Measurements from ENCODE around the gene TENM4. TPM values are rescaled to one million over a fixed set of nuclear protein-coding genes. Genes with fewer than 3 reads are reported as not detected.

TENM4 gene
- total and polyA plus RNA-seq, 4 donors: 0.02 to 0.33 (median 0.14) TPM

- Histone ChIP-seq H3K27me3 (ENCODE audit: control insufficient read depth in 4 of 4, insufficient read depth in 4 of 4, low read length in 3 of 4) (no peaks in the 10 kb centered on the region), H3K9me3 (ENCODE audit: control insufficient read depth in 4 of 4, low read length in 3 of 4) (no peaks in the 10 kb centered on the region), H3K36me3 (ENCODE audit: control insufficient read depth in 4 of 4, insufficient read depth in 3 of 4, low read depth in 1 of 4, low read length in 3 of 4) (no peaks in the 10 kb centered on the region), H3K9ac (ENCODE audit: low read depth in 1 of 2, low read length in 2 of 2) (no peak overlapping the region), H3K27ac (ENCODE audit: low read depth in 1 of 2, low read length in 2 of 2) (no peak overlapping the region), H3K4me3 (ENCODE audit: low read depth in 1 of 3, low read length in 3 of 3) (no peak overlapping the region), H3K4me1 (ENCODE audit: control insufficient read depth in 4 of 4, insufficient read depth in 4 of 4, low read length in 3 of 4) (no peaks in the 10 kb centered on the region)
- 71% methylated on average over 8 of the region's 8 CpGs for WGBS
- no peak for DNase-seq (ENCODE audit: low spot score)
- no peak for TF ChIP-seq FOXA2 (IDR thresholded peaks at IDR 0.05)
- no peak for TF ChIP-seq EGR1 (IDR thresholded peaks at IDR 0.05; ENCODE audit: low read depth in 2 of 2)
- TF ChIP-seq HNF4G (IDR thresholded peaks at IDR 0.05): no peak
Measured at GRCh38 chr11:79472819-79473529, 32.1 kb upstream of the TENM4 start.

- H3K9me3 ChIP-seq (ENCODE audit: control insufficient read depth in 4 of 4, low read length in 3 of 4): no peaks in the 10 kb centered on the region
- 36% methylated on average over 7 of the region's 7 CpGs for WGBS
Measured at GRCh38 chr11:79471071-79471844, 30.4 kb upstream of the TENM4 start.

More at GRCh38 chr11:79471071-79471844, 30.4 kb upstream of the TENM4 start:
- TF ChIP-seq NR2F2 (IDR thresholded peaks at IDR 0.05) (no peak), EGR1 (IDR thresholded peaks at IDR 0.05; ENCODE audit: low read depth in 2 of 2) (no peak), RAD21 (IDR thresholded peaks at IDR 0.05) (no peak), HNF4A (conservative IDR thresholded peaks at IDR 0.05) (no peak), TAF1 (conservative IDR thresholded peaks at IDR 0.05) (no peak), SP1 (IDR thresholded peaks at IDR 0.05) (no peak), ATF3 (IDR thresholded peaks at IDR 0.05) (no peak), FOXA1 (IDR thresholded peaks at IDR 0.05) (no peak), JUND (IDR thresholded peaks at IDR 0.05) (no peak), CTCF (IDR thresholded peaks at IDR 0.05; ENCODE audit: low read depth, low read length, missing input control) (no peak), MAX (IDR thresholded peaks at IDR 0.05) (no peak)
- TF ChIP-seq, protein P1, sequence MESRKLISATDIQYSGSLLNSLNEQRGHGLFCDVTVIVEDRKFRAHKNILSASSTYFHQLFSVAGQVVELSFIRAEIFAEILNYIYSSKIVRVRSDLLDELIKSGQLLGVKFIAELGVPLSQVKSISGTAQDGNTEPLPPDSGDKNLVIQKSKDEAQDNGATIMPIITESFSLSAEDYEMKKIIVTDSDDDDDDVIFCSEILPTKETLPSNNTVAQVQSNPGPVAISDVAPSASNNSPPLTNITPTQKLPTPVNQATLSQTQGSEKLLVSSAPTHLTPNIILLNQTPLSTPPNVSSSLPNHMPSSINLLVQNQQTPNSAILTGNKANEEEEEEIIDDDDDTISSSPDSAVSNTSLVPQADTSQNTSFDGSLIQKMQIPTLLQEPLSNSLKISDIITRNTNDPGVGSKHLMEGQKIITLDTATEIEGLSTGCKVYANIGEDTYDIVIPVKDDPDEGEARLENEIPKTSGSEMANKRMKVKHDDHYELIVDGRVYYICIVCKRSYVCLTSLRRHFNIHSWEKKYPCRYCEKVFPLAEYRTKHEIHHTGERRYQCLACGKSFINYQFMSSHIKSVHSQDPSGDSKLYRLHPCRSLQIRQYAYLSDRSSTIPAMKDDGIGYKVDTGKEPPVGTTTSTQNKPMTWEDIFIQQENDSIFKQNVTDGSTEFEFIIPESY (IDR thresholded peaks at IDR 0.05): no peak
- TF ChIP-seq, protein P2, sequence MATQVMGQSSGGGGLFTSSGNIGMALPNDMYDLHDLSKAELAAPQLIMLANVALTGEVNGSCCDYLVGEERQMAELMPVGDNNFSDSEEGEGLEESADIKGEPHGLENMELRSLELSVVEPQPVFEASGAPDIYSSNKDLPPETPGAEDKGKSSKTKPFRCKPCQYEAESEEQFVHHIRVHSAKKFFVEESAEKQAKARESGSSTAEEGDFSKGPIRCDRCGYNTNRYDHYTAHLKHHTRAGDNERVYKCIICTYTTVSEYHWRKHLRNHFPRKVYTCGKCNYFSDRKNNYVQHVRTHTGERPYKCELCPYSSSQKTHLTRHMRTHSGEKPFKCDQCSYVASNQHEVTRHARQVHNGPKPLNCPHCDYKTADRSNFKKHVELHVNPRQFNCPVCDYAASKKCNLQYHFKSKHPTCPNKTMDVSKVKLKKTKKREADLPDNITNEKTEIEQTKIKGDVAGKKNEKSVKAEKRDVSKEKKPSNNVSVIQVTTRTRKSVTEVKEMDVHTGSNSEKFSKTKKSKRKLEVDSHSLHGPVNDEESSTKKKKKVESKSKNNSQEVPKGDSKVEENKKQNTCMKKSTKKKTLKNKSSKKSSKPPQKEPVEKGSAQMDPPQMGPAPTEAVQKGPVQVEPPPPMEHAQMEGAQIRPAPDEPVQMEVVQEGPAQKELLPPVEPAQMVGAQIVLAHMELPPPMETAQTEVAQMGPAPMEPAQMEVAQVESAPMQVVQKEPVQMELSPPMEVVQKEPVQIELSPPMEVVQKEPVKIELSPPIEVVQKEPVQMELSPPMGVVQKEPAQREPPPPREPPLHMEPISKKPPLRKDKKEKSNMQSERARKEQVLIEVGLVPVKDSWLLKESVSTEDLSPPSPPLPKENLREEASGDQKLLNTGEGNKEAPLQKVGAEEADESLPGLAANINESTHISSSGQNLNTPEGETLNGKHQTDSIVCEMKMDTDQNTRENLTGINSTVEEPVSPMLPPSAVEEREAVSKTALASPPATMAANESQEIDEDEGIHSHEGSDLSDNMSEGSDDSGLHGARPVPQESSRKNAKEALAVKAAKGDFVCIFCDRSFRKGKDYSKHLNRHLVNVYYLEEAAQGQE (IDR thresholded peaks at IDR 0.05): no peak
- no peaks in the 10 kb centered on the region for H3K4me1 ChIP-seq (ENCODE audit: control insufficient read depth in 4 of 4, insufficient read depth in 4 of 4, low read length in 3 of 4)
- no peak overlapping the region for H3K4me3 ChIP-seq (ENCODE audit: low read depth in 1 of 3, low read length in 3 of 3)
- DNase-seq (ENCODE audit: low spot score): no peak
- H3K27ac ChIP-seq (ENCODE audit: low read depth in 1 of 2, low read length in 2 of 2): no peak overlapping the region
- no peak overlapping the region for H3K9ac ChIP-seq (ENCODE audit: low read depth in 1 of 2, low read length in 2 of 2)
- no peaks in the 10 kb centered on the region for H3K27me3 ChIP-seq (ENCODE audit: control insufficient read depth in 4 of 4, insufficient read depth in 4 of 4, low read length in 3 of 4)
- H3K36me3 ChIP-seq (ENCODE audit: control insufficient read depth in 4 of 4, insufficient read depth in 3 of 4, low read depth in 1 of 4, low read length in 3 of 4): no peaks in the 10 kb centered on the region
